GM15510 (cell line): ENCODE results near the gene CEACAM20.

ENCODE experiments used
- POLR2A ChIP-seq: IDR thresholded peaks from 3 replicates; pipeline ENCODE4 v1.6.1; 2011; ENCODE audit warnings: borderline replicate concordance; ENCODE audit not compliant: insufficient read length; ENCODE audit errors: extremely low read depth

Gene CEACAM20

GRCh38 chr19:44552324-44552723 is 22.8 kb upstream of the CEACAM20 start:
- TF ChIP-seq POLR2A = no peak

- no peak for TF ChIP-seq POLR2A
Measured at GRCh38 chr19:44551850-44552249, 22.4 kb upstream of the CEACAM20 start.

GRCh38 chr19:44549507-44549906 is 20.0 kb upstream of the CEACAM20 start:
- no peak for TF ChIP-seq POLR2A

- TF ChIP-seq POLR2A = no peak
Measured at GRCh38 chr19:44548736-44549135, 19.3 kb upstream of the CEACAM20 start.

GRCh38 chr19:44544031-44544430 is 14.6 kb upstream of the CEACAM20 start:
- TF ChIP-seq POLR2A = no peak

GRCh38 chr19:44542671-44543070 is 13.2 kb upstream of the CEACAM20 start:
- TF ChIP-seq POLR2A = no peak

- no peak for TF ChIP-seq POLR2A
Measured at GRCh38 chr19:44540736-44541135, 11.3 kb upstream of the CEACAM20 start.

GRCh38 chr19:44539991-44540390 is 10.5 kb upstream of the CEACAM20 start:
- no peak for TF ChIP-seq POLR2A

- TF ChIP-seq POLR2A = no peak
Measured at GRCh38 chr19:44539236-44539826, 9.9 kb upstream of the CEACAM20 start.

GRCh38 chr19:44532819-44533218 is 3.3 kb upstream of the CEACAM20 start:
- no peak for TF ChIP-seq POLR2A

GRCh38 chr19:44530777-44531176 is 1.3 kb upstream of the CEACAM20 start:
- TF ChIP-seq POLR2A = no peak

GRCh38 chr19:44527554-44527953 is 1.9 kb downstream of the CEACAM20 start:
- TF ChIP-seq POLR2A = no peak

- TF ChIP-seq POLR2A = no peak
Measured at GRCh38 chr19:44525721-44526430, 3.6 kb downstream of the CEACAM20 start.

GRCh38 chr19:44521370-44521769 is 8.1 kb downstream of the CEACAM20 start:
- no peak for TF ChIP-seq POLR2A

GRCh38 chr19:44517146-44517545 is 12.3 kb downstream of the CEACAM20 start:
- TF ChIP-seq POLR2A = no peak

GRCh38 chr19:44515907-44516306 is 13.6 kb downstream of the CEACAM20 start:
- TF ChIP-seq POLR2A = no peak
